Endothelial cell of hepatic sinusoid (primary cell): Measurements from ENCODE around the gene PTPRR.

ENCODE experiments used
- in situ Hi-C: cut with HindIII; loops from 2 replicates; pipeline ENCODE4 v1.10.0; 2017; ENCODE audit warnings: low sequenced_read_pairs

PTPRR gene

GRCh38 chr12:70920251-70920851 is at the start of gene PTPRR:
Gene PTPRR, minus strand, starts transcription at chr12:70920738. Its CDS starts 348 bp downstream, at chr12:70920390.
- in situ Hi-C loops, result loop anchor here (5.0 kb wide), 2 partner anchors 38 to 88 kb away; no protein-coding TSS in a partner anchor

GRCh38 chr12:70966996-70967790 is 46.7 kb upstream of the PTPRR start:
- in situ Hi-C loops, result no loop called here

GRCh38 chr12:70966046-70966445 is 45.5 kb upstream of the PTPRR start:
- in situ Hi-C loops, result no loop called here

- in situ Hi-C loops, result no loop called here
These were observed 44.5 kb upstream of the PTPRR start for GRCh38 chr12:70964867-70965510.

GRCh38 chr12:70963081-70963660 is 42.6 kb upstream of the PTPRR start:
- in situ Hi-C loops, result no loop called here

GRCh38 chr12:70962226-70962794 is 41.8 kb upstream of the PTPRR start:
- in situ Hi-C loops, result no loop called here

- in situ Hi-C loops, result no loop called here
These were observed 39.9 kb upstream of the PTPRR start for GRCh38 chr12:70960484-70960883.

GRCh38 chr12:70955415-70955814 is 34.9 kb upstream of the PTPRR start:
- in situ Hi-C loops, result no loop called here

- in situ Hi-C loops, result no loop called here
These were observed 29.9 kb upstream of the PTPRR start for GRCh38 chr12:70950451-70950850.

GRCh38 chr12:70948976-70949336 is 28.4 kb upstream of the PTPRR start:
- in situ Hi-C loops, result no loop called here

GRCh38 chr12:70948236-70948975 is 27.9 kb upstream of the PTPRR start:
- in situ Hi-C loops, result no loop called here

GRCh38 chr12:70936203-70936813 is 15.8 kb upstream of the PTPRR start:
- in situ Hi-C loops, result no loop called here

- in situ Hi-C loops, result no loop called here
These were observed 12.6 kb upstream of the PTPRR start for GRCh38 chr12:70933133-70933532.

- in situ Hi-C loops, result no loop called here
These were observed 8.5 kb upstream of the PTPRR start for GRCh38 chr12:70929029-70929428.

GRCh38 chr12:70928071-70928470 is 7.5 kb upstream of the PTPRR start:
- in situ Hi-C loops, result no loop called here

GRCh38 chr12:70927356-70927755 is 6.8 kb upstream of the PTPRR start:
- in situ Hi-C loops, result no loop called here

- in situ Hi-C loops, result no loop called here
These were observed 5.0 kb upstream of the PTPRR start for GRCh38 chr12:70925539-70925938.

- in situ Hi-C loops, result loop anchor here (5.0 kb wide), 2 partner anchors 39 to 89 kb away; no protein-coding TSS in a partner anchor
These were observed 353 bp upstream of the PTPRR start for GRCh38 chr12:70920891-70921290.

GRCh38 chr12:70919597-70920035 is 922 bp downstream of the PTPRR start:
- in situ Hi-C loops, result loop anchor here (5.0 kb wide), 2 partner anchors 37 to 87 kb away; no protein-coding TSS in a partner anchor

GRCh38 chr12:70919176-70919575 is 1.4 kb downstream of the PTPRR start:
- in situ Hi-C loops, result no loop called here
